Measurements from ENCODE around the gene SOHLH1.

GRCh38 chr9:135690836-135691570, 8.3 kb downstream of the SOHLH1 start:
- TF ChIP-seq CTCF (conservative IDR thresholded peaks at IDR 0.05 in 1 of 2, IDR thresholded peaks at IDR 0.05 in 1 of 2; ENCODE audit: extremely low read depth in 1 of 2, insufficient read depth in 1 of 2, low read depth in 1 of 2, low read length in 2 of 2) (no peak), EZH2 (IDR thresholded peaks at IDR 0.05; ENCODE audit: borderline replicate concordance, low read length) (no peak)

Data from mammary epithelial cell (primary cell).